Measurements from ENCODE around the gene PPP3CA. TPM values are rescaled to one million over a fixed set of nuclear protein-coding genes. Genes with fewer than 3 reads are reported as not detected.

Gene PPP3CA
- total and polyA plus RNA-seq, 2 of the 8 experiments (the other 6 are each of a cell fraction or from before 2014, with no cell fraction given): 7.9 to 35.0 TPM

DNA sequence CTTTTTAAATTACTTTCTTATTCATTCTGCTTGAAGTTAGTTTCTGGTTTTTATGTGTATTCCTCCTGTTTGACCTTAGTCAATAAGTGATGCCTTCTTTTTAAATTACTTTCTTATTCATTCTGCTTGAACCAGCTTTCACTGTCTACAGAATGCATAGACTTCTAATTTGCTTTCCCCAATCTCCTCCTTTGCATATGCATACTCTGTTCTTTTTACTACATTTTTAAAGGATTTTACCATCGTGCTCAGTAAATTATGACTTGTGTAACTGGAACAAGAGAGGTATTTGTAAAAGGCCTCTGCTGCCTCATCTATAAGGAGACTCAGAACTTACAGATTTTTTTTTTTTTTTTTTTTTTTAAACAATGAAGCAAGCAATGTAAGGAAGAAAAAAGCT, 228.7 kb downstream of the PPP3CA start (continued):
- TF ChIP-seq CTBP2 (IDR thresholded peaks at IDR 0.05; ENCODE audit: borderline replicate concordance, insufficient read depth, insufficient read length, low read length): no peak
- no peak for TF ChIP-seq SUZ12 (IDR thresholded peaks at IDR 0.05; ENCODE audit: low read length)
- no peak for TF ChIP-seq EZH2 (IDR thresholded peaks at IDR 0.05; ENCODE audit: low read depth, low read length, severe bottlenecking)
- TF ChIP-seq RNF2 (IDR thresholded peaks at IDR 0.05; ENCODE audit: borderline replicate concordance, low read depth, low read length, missing control alignments, poor library complexity, severe bottlenecking): no peak
- no peak for TF ChIP-seq JUND (IDR thresholded peaks at IDR 0.05; ENCODE audit: low read length)
- no peak for TF ChIP-seq TEAD4 (IDR thresholded peaks at IDR 0.05; ENCODE audit: low read depth, low read length)
- no peak for TF ChIP-seq CBX5 (IDR thresholded peaks at IDR 0.05; ENCODE audit: low read depth, low read length)
- TF ChIP-seq YY1 (IDR thresholded peaks at IDR 0.05; ENCODE audit: low read depth, low read length): no peak
- no peak for TF ChIP-seq CHD1 (IDR thresholded peaks at IDR 0.05; ENCODE audit: low read depth, low read length)
- TF ChIP-seq PHF8 (conservative IDR thresholded peaks at IDR 0.05; ENCODE audit: low read depth, low read length): no peak
- TF ChIP-seq, protein P1, sequence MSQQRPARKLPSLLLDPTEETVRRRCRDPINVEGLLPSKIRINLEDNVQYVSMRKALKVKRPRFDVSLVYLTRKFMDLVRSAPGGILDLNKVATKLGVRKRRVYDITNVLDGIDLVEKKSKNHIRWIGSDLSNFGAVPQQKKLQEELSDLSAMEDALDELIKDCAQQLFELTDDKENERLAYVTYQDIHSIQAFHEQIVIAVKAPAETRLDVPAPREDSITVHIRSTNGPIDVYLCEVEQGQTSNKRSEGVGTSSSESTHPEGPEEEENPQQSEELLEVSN (IDR thresholded peaks at IDR 0.05): no peak

Data from H1 (cell line).